Epithelial cell of proximal tubule (primary cell): ENCODE data around the gene SETBP1. TPM values are rescaled to one million over a fixed set of nuclear protein-coding genes. Genes with fewer than 3 reads are reported as not detected.

Source experiments
- DNase-seq: peaks from one replicate; pipeline ENCODE4 v3.0.0-alpha.2; 2011; ENCODE audit warnings: low read depth
- H3K4me3 ChIP-seq: 2 replicates; pipeline ENCODE4 v1.5.1; 2011; ENCODE audit warnings: low read depth, mild to moderate bottlenecking, low read length
- CTCF ChIP-seq: conservative IDR thresholded peaks from 2 replicates; pipeline ENCODE4 v1.5.1; 2012; ENCODE audit warnings: low read depth, mild to moderate bottlenecking, low read length
- total RNA-seq: library from RNA; depleted of rRNA; stranded (reverse); fragments of >200 nt; gene quantifications from 2 replicates; pipeline ENCODE4 v1.2.3, GENCODE V29; 2015

The SETBP1 gene
- total RNA-seq, 1 donor from 2014 or later: 2.4 TPM

- DNase-seq: no peak
- no peak overlapping the region for H3K4me3 ChIP-seq
- no peak for TF ChIP-seq CTCF
Observed at GRCh38 chr18:44927127-44927849, 246.6 kb downstream of the SETBP1 start.

- H3K4me3 ChIP-seq: no peak overlapping the region
- no peak for DNase-seq
- TF ChIP-seq CTCF: no peak
Observed at GRCh38 chr18:44934901-44935300, 254.2 kb downstream of the SETBP1 start.

- no peak for DNase-seq
- no peak for TF ChIP-seq CTCF
- H3K4me3 ChIP-seq: no peak overlapping the region
Observed at GRCh38 chr18:44935455-44935854, 254.8 kb downstream of the SETBP1 start.

DNA sequence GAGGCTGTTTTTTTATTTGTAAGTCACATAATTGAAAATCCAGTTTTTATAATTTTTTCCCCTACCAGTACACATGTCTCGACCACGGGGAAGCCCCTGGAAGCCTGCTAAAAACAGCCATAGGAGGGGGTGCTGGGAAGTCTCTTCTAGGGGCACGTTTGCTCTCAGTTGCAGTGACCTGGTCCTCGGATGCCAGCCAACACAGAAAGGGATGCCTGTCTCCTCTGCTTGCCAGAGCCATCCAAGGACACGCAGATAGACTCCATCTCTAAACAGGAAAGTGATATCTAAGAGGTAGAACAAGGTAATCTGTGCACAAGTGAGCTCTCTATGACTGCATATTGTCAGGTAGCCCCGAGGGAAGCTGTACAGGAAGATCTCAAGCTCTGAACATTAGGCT is 255.8 kb downstream of the SETBP1 start:
- DNase-seq: no peak
- no peak for TF ChIP-seq CTCF

GRCh38 chr18:44937960-44938719 is 257.5 kb downstream of the SETBP1 start:
- H3K4me3 ChIP-seq: no peak overlapping the region
- TF ChIP-seq CTCF: no peak
- no peak for DNase-seq

More for the DNA sequence above, 255.8 kb downstream of the SETBP1 start:
- no peak overlapping the region for H3K4me3 ChIP-seq

DNA sequence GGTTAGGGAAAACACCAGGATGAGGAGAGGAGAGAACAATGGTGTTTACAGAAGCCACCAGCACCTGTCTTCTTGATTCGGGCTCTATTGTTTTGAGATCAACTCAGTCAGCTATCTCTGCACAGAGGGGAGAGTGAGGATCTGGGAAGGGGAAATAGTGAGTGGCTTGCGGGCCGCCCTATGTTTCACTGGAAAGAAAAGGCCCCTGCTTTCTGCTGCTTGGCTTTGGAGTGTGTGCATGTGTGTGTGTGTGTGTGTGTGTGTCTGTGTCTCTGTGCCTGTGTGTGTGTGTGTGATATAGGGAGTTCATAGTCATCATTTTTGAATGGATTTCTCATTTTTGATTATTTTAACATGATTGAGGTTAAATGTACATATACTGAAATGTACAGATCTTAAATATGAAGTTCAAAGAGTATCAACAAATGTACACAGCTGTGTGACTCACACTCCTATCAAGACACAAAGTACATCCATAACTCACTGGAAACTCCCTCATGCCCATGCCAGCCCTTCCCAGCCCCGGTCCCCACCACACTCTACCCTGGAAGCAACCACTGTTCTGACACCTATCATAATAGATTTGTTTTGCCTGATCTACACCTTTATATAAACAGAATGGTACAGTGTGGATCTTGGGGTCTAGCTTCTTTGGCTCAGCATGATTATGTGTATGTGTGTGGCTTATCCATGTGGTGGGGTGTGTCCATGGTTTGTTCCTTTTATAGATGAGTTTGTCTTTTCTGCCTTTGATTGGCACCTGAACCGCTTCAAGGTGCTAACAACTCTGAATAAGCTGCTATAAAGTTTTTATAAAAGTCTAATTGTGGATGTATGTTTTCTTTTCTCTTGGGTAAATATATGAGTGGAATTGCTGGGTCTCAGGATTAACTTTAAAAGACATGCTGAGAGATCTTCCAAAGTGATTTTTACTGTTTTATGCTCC is 258.3 kb downstream of the SETBP1 start:
- no peak for TF ChIP-seq CTCF
- no peak overlapping the region for H3K4me3 ChIP-seq
- peak; percentile 22 for DNase-seq
